COLO668 (cell line): ENCODE results near the gene SLC48A1.
A peak's percentile ranks its signal among the peaks of the same experiment; 100 is the strongest.

Source experiments
- DNase-seq: peaks from one replicate; lab custom pipeline; 2025; ENCODE audit not compliant: unreplicated experiment; lab: John Stamatoyannopoulos, UW

Gene SLC48A1

DNA sequence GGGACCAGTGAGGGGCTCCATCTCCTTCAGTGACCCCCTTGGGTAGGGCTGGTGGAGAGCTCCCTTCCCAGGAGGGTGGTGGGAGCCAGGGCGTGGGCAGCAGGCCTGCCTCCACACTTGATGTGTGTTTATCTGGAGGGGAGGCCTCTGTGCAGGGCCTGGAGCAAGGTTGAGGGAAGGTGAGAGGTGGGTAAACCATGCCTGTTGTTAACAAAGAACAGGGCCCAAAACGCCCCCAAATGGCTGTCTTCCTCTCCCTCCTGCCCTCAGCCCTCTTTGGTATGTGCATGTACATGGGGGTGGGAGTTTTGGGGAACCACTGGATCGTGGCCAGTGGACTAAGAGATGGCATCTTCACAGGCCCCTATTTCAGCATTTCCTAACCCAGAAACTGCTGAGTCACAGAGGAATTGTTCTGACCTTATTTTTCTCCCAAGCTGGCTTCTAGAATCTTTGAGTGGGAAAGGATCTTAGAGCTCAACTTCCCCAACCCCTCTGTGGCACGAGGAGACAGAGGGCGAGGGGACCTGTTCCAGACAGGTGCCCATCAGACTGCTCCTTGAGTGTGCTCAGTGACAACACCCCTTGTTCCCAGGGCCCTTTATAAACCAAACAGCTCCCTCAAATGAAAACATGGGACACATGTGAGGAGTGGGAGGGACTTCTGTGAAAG is 3.6 kb downstream of the SLC48A1 start:
- DNase-seq: no peak

DNA sequence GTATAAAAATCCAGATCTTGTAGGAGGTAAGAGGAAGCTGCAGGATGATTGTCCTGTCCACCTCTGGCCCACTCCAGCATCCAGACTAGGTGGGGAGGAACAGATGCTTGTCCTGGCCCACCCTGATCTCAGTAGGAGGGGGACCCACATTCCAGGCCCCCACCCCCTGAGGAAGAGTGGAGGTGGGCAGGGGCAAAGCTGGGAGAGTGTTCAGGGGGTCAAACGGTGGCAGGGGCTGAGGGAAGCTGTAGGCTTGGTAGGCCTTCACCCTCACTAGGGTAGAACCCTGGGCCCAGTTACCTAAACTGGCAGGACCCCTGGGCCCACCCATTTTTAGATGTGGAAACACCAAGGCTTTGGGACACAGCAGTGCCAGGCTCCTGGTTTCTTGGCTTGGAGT is 4.1 kb downstream of the SLC48A1 start:
- DNase-seq: no peak

GRCh38 chr12:47777741-47778558 is 4.9 kb downstream of the SLC48A1 start:
- peak; percentile 10 for DNase-seq

DNA sequence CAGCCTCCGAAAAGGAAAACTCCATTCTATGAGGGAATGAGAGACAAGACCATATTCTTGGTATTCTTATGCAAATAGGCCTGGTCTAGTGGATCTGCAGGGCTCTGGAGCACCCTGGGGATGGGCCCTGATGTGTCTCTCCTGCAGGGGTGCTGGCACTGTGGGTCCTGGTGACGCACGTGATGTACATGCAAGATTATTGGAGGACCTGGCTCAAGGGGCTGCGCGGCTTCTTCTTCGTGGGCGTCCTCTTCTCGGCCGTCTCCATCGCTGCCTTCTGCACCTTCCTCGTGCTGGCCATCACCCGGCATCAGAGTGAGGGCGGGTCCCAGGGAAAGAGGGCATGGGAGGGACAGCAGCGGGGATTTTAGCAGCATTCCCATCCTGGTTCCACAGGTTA is 5.8 kb downstream of the SLC48A1 start:
- no peak for DNase-seq

DNA sequence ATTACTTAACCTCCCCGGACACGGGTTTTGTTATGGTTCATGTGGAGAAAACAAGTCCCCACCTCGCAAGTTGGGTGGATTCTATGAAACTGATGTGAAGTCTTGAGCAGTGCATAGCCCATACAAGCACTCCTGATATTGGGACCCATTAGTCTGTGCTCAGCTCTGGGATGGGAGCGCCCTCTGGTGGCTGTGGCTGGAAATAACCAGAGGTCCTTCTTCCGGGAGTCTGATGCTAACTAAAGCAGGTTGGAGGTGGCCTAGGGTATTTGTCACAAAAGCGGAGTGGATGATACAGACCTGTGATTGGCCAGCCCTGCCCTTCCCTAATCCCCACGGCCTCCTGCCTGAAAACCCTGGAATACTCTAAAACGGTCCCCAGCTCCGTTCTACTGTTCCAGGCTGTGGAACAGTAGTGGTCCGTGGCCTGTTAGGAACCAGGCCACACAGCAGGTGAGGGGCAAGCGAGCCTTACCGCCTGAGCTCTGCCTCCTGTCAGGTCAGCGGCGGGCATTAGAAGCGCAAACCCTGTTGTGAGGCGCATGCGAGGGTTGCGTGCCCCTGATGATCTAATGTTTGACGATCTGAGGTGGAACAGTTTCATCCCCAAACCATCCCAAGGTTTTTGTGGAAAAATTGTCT is 6.4 kb downstream of the SLC48A1 start:
- DNase-seq: peak; percentile 76

DNA sequence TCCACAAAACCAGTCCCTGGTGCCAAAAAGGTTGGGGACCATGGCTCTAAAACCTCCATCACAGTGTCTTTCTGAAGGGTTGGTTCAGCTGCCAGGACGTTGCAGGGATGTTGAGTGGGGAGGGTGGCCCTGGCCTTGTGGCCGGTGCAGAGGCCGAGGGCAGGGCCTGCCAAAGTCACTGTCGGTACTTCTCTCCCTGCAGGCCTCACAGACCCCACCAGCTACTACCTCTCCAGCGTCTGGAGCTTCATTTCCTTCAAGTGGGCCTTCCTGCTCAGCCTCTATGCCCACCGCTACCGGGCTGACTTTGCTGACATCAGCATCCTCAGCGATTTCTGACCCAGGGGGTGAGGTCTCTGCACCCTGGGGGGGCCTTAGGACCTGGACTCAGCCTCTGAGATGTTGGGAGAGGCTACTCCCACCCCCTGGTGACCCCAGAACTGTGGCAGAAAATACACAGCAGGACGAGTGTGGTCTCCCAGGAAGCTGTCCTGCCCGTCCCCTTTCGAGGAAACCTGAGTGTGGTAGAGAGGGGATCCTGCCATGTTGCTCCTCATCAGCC is 7.0 kb downstream of the SLC48A1 start:
- DNase-seq: no peak

GRCh38 chr12:47781479-47782371 is 8.7 kb downstream of the SLC48A1 start:
- DNase-seq: peak; percentile 32

DNA sequence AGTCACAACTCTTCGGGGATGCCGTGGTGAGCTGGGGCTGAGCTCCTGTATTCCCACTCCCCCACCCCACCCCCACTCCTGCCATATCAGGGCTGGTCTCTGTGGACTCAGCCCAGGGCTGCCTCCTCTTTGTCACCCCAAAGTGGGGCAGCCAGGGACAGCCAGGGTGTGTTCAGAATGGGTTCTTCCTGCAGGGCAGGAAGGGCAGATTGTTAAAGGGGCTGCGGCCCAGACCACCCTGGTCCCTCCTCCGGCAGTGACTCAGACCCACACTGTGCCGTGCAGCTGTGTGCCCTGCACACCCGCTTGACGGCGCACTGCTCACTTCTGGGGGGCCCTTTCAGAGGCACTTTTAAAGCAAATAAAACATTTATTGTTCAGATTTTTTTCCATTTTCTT is 9.3 kb downstream of the SLC48A1 start:
- peak; percentile 27 for DNase-seq

GRCh38 chr12:47783024-47783755 is 10.2 kb downstream of the SLC48A1 start:
- no peak for DNase-seq

- no peak for DNase-seq
These were observed 11.1 kb downstream of the SLC48A1 start for GRCh38 chr12:47783821-47784819.

GRCh38 chr12:47785036-47785886 is 12.2 kb downstream of the SLC48A1 start:
- no peak for DNase-seq

- DNase-seq: no peak
These were observed 13.0 kb downstream of the SLC48A1 start for GRCh38 chr12:47785887-47786661.

- DNase-seq: no peak
These were observed 13.7 kb downstream of the SLC48A1 start for GRCh38 chr12:47786662-47787280.

DNA sequence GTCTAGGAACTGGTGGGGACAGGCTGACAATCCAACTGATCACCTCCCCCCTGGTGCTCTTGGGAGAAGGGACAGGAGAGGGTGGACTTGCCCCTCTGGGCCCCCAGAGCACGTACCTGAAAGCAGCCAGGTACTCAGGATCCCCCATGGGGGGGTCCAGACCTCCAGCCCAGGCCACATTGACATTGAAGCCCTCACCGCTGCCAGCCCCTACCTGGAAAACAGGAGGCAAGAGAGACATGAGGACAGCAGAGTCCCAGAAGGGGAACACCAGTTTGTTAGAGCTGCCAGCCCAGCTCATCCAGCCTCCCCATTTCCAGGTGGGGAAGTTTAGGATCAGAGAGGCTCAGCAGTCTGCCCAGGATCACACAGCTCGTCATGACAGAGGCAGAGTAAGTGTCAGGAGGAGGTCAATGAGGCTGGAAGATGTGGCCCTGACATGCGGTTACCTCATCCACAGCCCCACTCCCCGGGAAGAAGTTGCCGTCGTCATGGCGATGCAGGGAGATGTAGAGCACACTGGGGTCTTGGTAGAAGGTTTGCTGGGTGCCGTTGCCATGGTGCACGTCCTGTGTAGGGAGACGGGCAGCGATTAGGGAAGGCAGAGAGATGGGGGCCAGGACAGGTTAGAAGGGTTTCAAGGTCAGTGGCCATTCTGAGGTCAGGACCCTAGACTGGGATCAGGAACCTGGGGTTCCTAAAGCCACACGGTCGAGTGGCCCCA is 14.7 kb downstream of the SLC48A1 start:
- DNase-seq: no peak

- no peak for DNase-seq
These were observed 16.1 kb downstream of the SLC48A1 start for GRCh38 chr12:47789141-47789540.
